Right atrium auricular region (tissue), 2 donors: Measurements from ENCODE around the gene FIGNL2. TPM values are rescaled to one million over a fixed set of nuclear protein-coding genes. Genes with fewer than 3 reads are reported as not detected.

ENCODE experiments used
- DNase-seq: peaks from one replicate; pipeline ENCODE4 v3.0.0-alpha.2; 2019; ENCODE audit warnings: low spot score
- H3K27ac ChIP-seq, 2 donors: fragments of 200-600 bp; sonication (generic); 1 replicate in 1 of 2; 2 replicates in 1 of 2; pipeline ENCODE4 v1.5.1; 2016 to 2019
- H3K27me3 ChIP-seq, 2 donors: fragments of 200-600 bp; sonication (generic); one replicate each; pipeline versions ENCODE4 v1.5.1 to v1.6.0; 2017 to 2019
- H3K36me3 ChIP-seq: fragments of 200-600 bp; sonication (generic); one replicate; pipeline ENCODE4 v1.5.1; 2016
- H3K4me1 ChIP-seq, 2 donors: fragments of 200-600 bp; sonication (generic); one replicate each; pipeline versions ENCODE4 v1.5.1 to v1.6.0; 2017 to 2019
- H3K4me3 ChIP-seq, 2 donors: fragments of 200-600 bp; sonication (generic); 1 replicate in 1 of 2; 2 replicates in 1 of 2; pipeline ENCODE4 v1.5.1; 2017 to 2019; ENCODE audit warnings: mild to moderate bottlenecking in 1 of 2, moderate library complexity in 1 of 2
- H3K9me3 ChIP-seq, 2 donors: fragments of 200-600 bp; sonication (generic); one replicate each; pipeline ENCODE4 v1.5.1; 2019
- total RNA-seq, 2 donors: library from RNA; depleted of rRNA; stranded (reverse); fragments of >200 nt; gene quantifications; one replicate each; pipeline ENCODE4 v1.1.0, GENCODE V29; 2016
- TF ChIP-seq, protein P1 (sequence below), 2 donors: fragments of 200-600 bp; sonication (generic); IDR thresholded peaks; one replicate each; pipeline ENCODE4 v1.5.1; 2019; ENCODE audit warnings: antibody characterized with exemption in 2 of 2

FIGNL2 gene
- total RNA-seq, 2 donors from 2014 or later = 0.19 to 0.24 TPM

DNA sequence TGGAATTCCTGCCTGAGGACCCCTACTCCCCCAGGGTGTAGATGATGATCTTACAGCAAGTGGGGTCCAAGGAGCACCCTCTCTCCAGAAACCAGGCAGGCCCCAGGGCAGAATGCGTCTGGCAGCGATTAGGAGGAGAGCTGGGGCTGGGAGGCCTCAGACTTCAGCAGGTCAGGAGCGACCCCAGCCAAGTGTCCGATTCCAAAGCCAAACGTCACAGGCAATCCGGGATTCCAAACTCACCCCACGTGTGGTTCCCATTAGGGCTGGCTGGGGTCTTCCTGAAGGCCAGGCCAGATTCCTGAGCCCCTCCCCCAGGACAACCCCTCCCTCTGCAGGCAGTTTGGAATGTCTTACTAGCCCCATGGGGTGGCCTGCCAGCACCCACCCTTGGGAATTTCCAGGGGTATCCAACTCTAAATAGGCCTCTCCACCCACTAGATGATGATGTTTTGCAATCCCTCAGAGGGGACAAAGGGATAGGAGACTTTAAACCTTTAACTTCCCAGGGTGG, 17.3 kb upstream of the FIGNL2 start:
- DNase-seq = no peak
- H3K4me1 ChIP-seq = peaks cover 0 to 30% of the 10 kb centered on the region in 2 donors
- no peaks in the 10 kb centered on the region for H3K36me3 ChIP-seq
- peaks cover 6% of the 10 kb centered on the region in 2 donors for H3K27me3 ChIP-seq
- no peak overlapping the region for H3K4me3 ChIP-seq
- TF ChIP-seq, protein P1, sequence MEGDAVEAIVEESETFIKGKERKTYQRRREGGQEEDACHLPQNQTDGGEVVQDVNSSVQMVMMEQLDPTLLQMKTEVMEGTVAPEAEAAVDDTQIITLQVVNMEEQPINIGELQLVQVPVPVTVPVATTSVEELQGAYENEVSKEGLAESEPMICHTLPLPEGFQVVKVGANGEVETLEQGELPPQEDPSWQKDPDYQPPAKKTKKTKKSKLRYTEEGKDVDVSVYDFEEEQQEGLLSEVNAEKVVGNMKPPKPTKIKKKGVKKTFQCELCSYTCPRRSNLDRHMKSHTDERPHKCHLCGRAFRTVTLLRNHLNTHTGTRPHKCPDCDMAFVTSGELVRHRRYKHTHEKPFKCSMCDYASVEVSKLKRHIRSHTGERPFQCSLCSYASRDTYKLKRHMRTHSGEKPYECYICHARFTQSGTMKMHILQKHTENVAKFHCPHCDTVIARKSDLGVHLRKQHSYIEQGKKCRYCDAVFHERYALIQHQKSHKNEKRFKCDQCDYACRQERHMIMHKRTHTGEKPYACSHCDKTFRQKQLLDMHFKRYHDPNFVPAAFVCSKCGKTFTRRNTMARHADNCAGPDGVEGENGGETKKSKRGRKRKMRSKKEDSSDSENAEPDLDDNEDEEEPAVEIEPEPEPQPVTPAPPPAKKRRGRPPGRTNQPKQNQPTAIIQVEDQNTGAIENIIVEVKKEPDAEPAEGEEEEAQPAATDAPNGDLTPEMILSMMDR (IDR thresholded peaks at IDR 0.05) = no peak
- H3K27ac ChIP-seq = no peak overlapping the region
- no peaks in the 10 kb centered on the region for H3K9me3 ChIP-seq

DNA sequence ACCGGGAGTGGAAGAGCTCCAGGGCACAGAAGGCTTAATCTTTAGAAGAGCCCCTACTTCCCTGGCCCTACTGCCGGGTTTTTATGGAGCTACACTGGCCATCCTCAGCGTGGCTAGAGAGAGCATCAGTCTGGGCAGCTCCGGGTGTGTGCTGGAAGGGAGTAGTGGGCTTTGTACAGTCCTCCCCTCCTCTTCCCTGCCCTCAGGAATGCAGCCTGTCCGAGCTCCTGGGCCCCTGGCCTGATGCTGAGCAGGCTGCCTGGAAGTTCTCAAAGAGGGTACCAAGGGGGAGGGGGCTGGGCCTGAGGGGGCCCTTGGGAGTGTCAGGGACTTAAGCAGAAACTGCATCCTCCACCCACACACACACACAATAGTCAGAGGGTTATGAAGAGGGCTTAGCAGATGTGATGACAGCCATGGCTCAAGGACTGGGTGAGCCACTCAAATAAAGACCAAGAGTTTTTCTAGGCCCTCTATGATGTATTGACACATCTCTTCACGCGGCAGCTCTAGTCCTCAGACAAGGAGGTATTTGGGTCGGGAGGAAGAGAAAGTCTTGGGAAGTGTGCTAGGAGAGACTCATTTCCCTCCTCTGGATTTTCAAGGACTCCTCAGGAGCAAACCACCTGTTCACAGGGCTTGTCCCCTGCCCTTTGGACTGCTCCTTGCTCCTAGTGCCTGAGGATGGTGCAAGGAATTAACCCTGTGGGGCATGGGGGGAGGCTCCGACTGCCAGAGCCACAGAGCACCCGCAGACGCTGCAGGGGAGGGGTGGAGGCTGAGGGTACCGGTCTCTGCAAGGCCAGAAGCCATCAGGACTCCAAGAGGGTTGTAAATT, 16.5 kb upstream of the FIGNL2 start:
- Histone ChIP-seq H3K27me3 (peaks cover 6% of the 10 kb centered on the region in 2 donors), H3K9me3 (no peaks in the 10 kb centered on the region), H3K4me3 (peak overlapping the region in 1 of 2 donors; percentile 43), H3K36me3 (no peaks in the 10 kb centered on the region), H3K4me1 (peaks cover 0 to 30% of the 10 kb centered on the region in 2 donors), H3K27ac (no peak overlapping the region)
- DNase-seq = no peak
- TF ChIP-seq, protein P1 (IDR thresholded peaks at IDR 0.05) = no peak

DNA sequence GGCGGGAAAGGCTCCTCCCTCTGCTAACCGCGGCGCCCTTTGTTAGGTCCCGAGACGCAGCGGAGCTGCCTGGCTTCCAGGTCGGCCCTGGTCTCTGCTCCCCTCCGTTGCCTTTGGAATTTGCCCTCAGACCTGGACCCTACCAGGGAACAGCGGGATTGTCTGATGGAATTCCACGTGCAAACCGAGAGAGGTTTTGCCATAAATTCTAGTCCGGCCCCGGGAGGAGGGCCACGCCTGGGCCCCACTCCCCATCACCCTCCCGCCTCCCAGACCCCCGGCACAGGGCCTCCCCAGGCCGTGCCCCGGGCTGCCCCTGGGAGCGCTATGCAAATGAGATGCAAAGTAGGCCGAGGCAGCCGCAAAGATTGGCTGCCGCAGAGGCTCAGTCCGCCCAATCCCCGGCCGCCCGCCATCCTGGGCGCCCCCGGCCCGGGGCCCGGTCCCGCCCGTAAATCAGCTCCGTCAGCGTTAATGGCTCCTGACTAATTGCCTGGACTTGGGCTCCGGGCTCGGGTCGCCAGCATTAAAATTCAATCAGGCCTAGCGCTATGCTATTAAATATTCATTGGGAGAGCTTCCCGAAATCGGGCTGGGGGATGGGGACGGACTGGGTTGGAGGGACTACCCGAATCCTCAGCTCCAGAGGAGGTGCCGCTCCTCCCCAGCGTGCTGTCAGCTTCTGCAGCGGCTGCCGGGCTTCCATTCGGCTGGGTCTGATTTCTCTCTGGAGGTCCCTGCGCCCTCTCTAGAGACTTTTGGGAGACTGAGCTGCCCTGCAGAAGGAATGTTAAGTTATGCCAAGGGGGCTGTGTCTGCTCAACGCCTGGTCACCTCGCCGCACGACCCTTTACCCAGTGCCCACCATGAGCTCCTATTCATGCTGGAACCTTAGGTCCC, 15.7 kb upstream of the FIGNL2 start:
- TF ChIP-seq, protein P1 (IDR thresholded peaks at IDR 0.05) = no peak
- no peaks in the 10 kb centered on the region for H3K9me3 ChIP-seq
- H3K36me3 ChIP-seq = no peaks in the 10 kb centered on the region
- peaks cover 3 to 5% of the 10 kb centered on the region in 2 donors for H3K27me3 ChIP-seq
- H3K27ac ChIP-seq = no peak overlapping the region
- peaks cover 0 to 23% of the 10 kb centered on the region in 2 donors for H3K4me1 ChIP-seq
- peak overlapping the region; percentile 23 to 43 for H3K4me3 ChIP-seq
- DNase-seq = no peak

DNA sequence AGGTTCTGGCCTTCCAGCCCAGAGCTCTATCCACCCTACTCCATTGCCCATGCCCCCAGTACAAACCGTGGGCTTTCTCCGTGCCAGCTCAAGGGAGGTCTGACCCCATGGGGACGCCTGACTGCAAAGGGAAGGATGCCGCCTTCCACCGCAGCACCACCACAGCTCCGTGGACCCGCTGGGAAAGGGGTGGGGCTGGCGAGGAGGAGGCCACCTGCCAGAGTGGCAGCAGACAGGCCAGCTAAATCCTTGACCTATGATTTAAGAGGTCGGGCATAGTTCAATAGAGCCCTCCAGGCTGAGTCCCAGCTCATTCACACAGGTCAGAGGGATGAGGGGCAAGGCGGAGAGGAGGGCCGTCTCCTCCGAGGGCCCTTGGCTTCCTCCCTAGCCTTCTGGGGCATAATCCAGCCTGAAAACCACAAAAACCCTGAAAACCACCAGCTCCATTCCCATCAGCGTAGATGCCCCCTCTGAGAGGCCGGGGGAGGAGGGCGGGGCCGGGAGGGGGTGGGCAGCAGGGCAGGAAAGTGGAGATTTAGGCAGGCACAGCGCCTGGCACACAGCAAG, 14.9 kb upstream of the FIGNL2 start:
- Histone ChIP-seq H3K9me3 (no peaks in the 10 kb centered on the region), H3K4me1 (peaks cover 0 to 15% of the 10 kb centered on the region in 2 donors), H3K27me3 (peaks cover 0 to 2% of the 10 kb centered on the region in 2 donors), H3K4me3 (peak overlapping the region in 1 of 2 donors; percentile 43), H3K36me3 (no peaks in the 10 kb centered on the region), H3K27ac (no peak overlapping the region)
- no peak for DNase-seq
- TF ChIP-seq, protein P1 (IDR thresholded peaks at IDR 0.05) = no peak

DNA sequence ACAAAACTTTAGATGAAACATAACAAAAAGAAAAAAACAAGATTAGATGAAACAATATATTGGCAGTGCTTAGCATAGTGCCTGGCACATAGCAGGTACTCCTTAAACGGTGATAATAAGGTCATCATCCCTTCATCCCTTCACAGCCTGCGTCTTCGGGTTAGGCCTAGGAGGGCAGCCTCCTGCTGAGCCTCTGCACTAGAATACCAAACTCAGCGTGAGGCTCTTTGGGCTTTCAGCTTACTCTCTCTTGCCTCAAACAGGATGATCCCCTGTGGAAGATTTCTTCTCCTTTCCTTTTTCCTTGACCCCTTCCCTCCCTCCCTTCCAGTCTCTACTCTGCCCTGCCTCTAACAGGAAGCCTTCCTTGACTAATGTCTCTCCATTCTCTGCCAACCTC, 14.4 kb upstream of the FIGNL2 start:
- Histone ChIP-seq H3K27me3 (peaks cover 0 to 2% of the 10 kb centered on the region in 2 donors), H3K36me3 (no peaks in the 10 kb centered on the region), H3K27ac (no peak overlapping the region), H3K9me3 (no peaks in the 10 kb centered on the region), H3K4me1 (peaks cover 0 to 14% of the 10 kb centered on the region in 2 donors), H3K4me3 (no peak overlapping the region)
- TF ChIP-seq, protein P1 (IDR thresholded peaks at IDR 0.05) = no peak
- no peak for DNase-seq
